Eye (tissue), 1 donor: ENCODE data around the gene MRTFA.
"Not testable (repeated sequence)": the region's sequence is repeated elsewhere in the genome, so short reads cannot be mapped to it uniquely, and the experiment has no call there.

ENCODE experiments used
- DNase-seq: peaks from one replicate; pipeline ENCODE4 v3.0.0-alpha.2; 2015

Gene MRTFA

GRCh38 chr22:40656651-40657050 is 20.1 kb upstream of the MRTFA start:
- not testable (repeated sequence) for DNase-seq

GRCh38 chr22:40655941-40656340 is 19.4 kb upstream of the MRTFA start:
- not testable (repeated sequence) for DNase-seq

- DNase-seq, result peak; percentile 81
Observed at GRCh38 chr22:40654522-40655167, 18.1 kb upstream of the MRTFA start.

- DNase-seq, result no peak
Observed at GRCh38 chr22:40653361-40653760, 16.8 kb upstream of the MRTFA start.

- peak; percentile 88 for DNase-seq
Observed at GRCh38 chr22:40651563-40652501, 15.3 kb upstream of the MRTFA start.

GRCh38 chr22:40651057-40651456 is 14.5 kb upstream of the MRTFA start:
- DNase-seq, result no peak

GRCh38 chr22:40648386-40648785 is 11.9 kb upstream of the MRTFA start:
- DNase-seq, result no peak

GRCh38 chr22:40645579-40646197 is 9.2 kb upstream of the MRTFA start:
- DNase-seq, result no peak

GRCh38 chr22:40642316-40642715 is 5.8 kb upstream of the MRTFA start:
- DNase-seq, result no peak

- DNase-seq, result no peak
Observed at GRCh38 chr22:40641269-40641668, 4.8 kb upstream of the MRTFA start.

- no peak for DNase-seq
Observed at GRCh38 chr22:40638261-40638660, 1.7 kb upstream of the MRTFA start.

- DNase-seq, result no peak
Observed at GRCh38 chr22:40637183-40638150, 948 bp upstream of the MRTFA start.

GRCh38 chr22:40635940-40636379 is 559 bp downstream of the MRTFA start:
- DNase-seq, result peak; percentile 61

- peak; percentile 39 for DNase-seq
Observed at GRCh38 chr22:40635043-40635939, 1.2 kb downstream of the MRTFA start.

- DNase-seq, result no peak
Observed at GRCh38 chr22:40634119-40634903, 2.2 kb downstream of the MRTFA start.

- no peak for DNase-seq
Observed at GRCh38 chr22:40633036-40633435, 3.5 kb downstream of the MRTFA start.

- DNase-seq, result no peak
Observed at GRCh38 chr22:40631925-40632324, 4.6 kb downstream of the MRTFA start.

- DNase-seq, result no peak
Observed at GRCh38 chr22:40628354-40629042, 8.0 kb downstream of the MRTFA start.

- DNase-seq, result no peak
Observed at GRCh38 chr22:40627612-40628011, 8.9 kb downstream of the MRTFA start.

- no peak for DNase-seq
Observed at GRCh38 chr22:40626851-40627250, 9.7 kb downstream of the MRTFA start.
